ENCODE results near the gene HUS1B. TPM values are rescaled to one million over a fixed set of nuclear protein-coding genes. Genes with fewer than 3 reads are reported as not detected.

Gene HUS1B
- total and polyA plus RNA-seq, 9 of the 15 experiments (the other 6 are each of a cell fraction or from before 2014, with no cell fraction given), result 0.16 to 1.4 (median 0.38) TPM; not detected in 1

DNA sequence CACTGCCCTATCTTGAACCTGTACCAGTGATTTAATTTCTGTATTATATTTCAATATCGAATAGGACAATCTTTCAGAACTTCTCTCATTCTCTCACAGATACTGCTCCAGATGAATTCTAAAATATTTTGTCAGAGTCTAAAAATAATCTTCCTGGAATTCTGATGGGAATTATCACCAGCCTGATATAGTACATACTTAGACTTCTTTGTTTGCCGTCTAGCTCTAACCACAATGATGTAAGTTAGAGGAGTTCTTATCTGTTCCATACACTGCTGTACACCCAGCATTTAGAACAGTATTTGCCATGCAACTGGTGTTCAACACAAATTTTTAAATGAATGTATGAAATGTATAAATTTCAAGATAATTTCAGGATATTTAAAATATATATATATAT is 1.3 kb upstream of the HUS1B start (continued):
- TF ChIP-seq U2AF1 (optimal IDR thresholded peaks at IDR 0.05; ENCODE audit: low read depth, low read length), result no peak
- no peak for TF ChIP-seq SP1 (CRISPR knock-in tag; IDR thresholded peaks at IDR 0.05)
- 0 out of 2 replicates have a peak, but pooled peaks have one; percentile 33 for TF ChIP-seq NBN (IDR thresholded peaks at IDR 0.05; ENCODE audit: low read depth)
- no peak for TF ChIP-seq CXXC5 (CRISPR knock-in tag; IDR thresholded peaks at IDR 0.05)
- TF ChIP-seq, protein P1, sequence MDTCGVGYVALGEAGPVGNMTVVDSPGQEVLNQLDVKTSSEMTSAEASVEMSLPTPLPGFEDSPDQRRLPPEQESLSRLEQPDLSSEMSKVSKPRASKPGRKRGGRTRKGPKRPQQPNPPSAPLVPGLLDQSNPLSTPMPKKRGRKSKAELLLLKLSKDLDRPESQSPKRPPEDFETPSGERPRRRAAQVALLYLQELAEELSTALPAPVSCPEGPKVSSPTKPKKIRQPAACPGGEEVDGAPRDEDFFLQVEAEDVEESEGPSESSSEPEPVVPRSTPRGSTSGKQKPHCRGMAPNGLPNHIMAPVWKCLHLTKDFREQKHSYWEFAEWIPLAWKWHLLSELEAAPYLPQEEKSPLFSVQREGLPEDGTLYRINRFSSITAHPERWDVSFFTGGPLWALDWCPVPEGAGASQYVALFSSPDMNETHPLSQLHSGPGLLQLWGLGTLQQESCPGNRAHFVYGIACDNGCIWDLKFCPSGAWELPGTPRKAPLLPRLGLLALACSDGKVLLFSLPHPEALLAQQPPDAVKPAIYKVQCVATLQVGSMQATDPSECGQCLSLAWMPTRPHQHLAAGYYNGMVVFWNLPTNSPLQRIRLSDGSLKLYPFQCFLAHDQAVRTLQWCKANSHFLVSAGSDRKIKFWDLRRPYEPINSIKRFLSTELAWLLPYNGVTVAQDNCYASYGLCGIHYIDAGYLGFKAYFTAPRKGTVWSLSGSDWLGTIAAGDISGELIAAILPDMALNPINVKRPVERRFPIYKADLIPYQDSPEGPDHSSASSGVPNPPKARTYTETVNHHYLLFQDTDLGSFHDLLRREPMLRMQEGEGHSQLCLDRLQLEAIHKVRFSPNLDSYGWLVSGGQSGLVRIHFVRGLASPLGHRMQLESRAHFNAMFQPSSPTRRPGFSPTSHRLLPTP (IDR thresholded peaks at IDR 0.05; ENCODE audit: borderline replicate concordance, extremely low read depth, insufficient read length), result no peak
- TF ChIP-seq ZKSCAN3 (CRISPR knock-in tag; IDR thresholded peaks at IDR 0.05), result no peak
- TF ChIP-seq DNMT1 (IDR thresholded peaks at IDR 0.05), result no peak
- no peak for TF ChIP-seq RB1 (IDR thresholded peaks at IDR 0.05; ENCODE audit: low read depth)
- TF ChIP-seq DPF2 (IDR thresholded peaks at IDR 0.05), result peak; percentile 79; the same call in 1 of the 2 replicates
- TF ChIP-seq, protein P2, sequence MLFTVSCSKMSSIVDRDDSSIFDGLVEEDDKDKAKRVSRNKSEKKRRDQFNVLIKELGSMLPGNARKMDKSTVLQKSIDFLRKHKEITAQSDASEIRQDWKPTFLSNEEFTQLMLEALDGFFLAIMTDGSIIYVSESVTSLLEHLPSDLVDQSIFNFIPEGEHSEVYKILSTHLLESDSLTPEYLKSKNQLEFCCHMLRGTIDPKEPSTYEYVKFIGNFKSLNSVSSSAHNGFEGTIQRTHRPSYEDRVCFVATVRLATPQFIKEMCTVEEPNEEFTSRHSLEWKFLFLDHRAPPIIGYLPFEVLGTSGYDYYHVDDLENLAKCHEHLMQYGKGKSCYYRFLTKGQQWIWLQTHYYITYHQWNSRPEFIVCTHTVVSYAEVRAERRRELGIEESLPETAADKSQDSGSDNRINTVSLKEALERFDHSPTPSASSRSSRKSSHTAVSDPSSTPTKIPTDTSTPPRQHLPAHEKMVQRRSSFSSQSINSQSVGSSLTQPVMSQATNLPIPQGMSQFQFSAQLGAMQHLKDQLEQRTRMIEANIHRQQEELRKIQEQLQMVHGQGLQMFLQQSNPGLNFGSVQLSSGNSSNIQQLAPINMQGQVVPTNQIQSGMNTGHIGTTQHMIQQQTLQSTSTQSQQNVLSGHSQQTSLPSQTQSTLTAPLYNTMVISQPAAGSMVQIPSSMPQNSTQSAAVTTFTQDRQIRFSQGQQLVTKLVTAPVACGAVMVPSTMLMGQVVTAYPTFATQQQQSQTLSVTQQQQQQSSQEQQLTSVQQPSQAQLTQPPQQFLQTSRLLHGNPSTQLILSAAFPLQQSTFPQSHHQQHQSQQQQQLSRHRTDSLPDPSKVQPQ (CRISPR knock-in tag; IDR thresholded peaks at IDR 0.05; ENCODE audit: borderline replicate concordance), result no peak
- no peak for TF ChIP-seq RAD21 (CRISPR knock-in tag; conservative IDR thresholded peaks at IDR 0.05 in 1 of 2, IDR thresholded peaks at IDR 0.05 in 1 of 2)
- TF ChIP-seq CCAR2 (IDR thresholded peaks at IDR 0.05; ENCODE audit: low read depth, low read length), result no peak
- no peak for TF ChIP-seq SRSF9 (IDR thresholded peaks at IDR 0.05; ENCODE audit: borderline replicate concordance, low read depth, low read length)
- no peak for TF ChIP-seq TAF9B (IDR thresholded peaks at IDR 0.05; ENCODE audit: partially characterized antibody)
- no peak for TF ChIP-seq NUFIP1 (IDR thresholded peaks at IDR 0.05; ENCODE audit: partially characterized antibody)
- TF ChIP-seq BRD4 (IDR thresholded peaks at IDR 0.05), result no peak
- no peak for TF ChIP-seq SUPT5H (IDR thresholded peaks at IDR 0.05)
- TF ChIP-seq, protein P3, sequence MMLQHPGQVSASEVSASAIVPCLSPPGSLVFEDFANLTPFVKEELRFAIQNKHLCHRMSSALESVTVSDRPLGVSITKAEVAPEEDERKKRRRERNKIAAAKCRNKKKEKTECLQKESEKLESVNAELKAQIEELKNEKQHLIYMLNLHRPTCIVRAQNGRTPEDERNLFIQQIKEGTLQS (IDR thresholded peaks at IDR 0.05), result peak; percentile 73; the same call in 1 of the 2 replicates
- TF ChIP-seq, protein P3 (CRISPR knock-in tag; conservative IDR thresholded peaks at IDR 0.05), result no peak
- no peak for TF ChIP-seq ZNF41 (CRISPR knock-in tag; conservative IDR thresholded peaks at IDR 0.05)
- no peak for TF ChIP-seq SMAD1 (IDR thresholded peaks at IDR 0.05; ENCODE audit: low read depth, low read length, partially characterized antibody)
- TF ChIP-seq SMARCA4 (IDR thresholded peaks at IDR 0.05), result peak; percentile 82
- TF ChIP-seq, protein P4, sequence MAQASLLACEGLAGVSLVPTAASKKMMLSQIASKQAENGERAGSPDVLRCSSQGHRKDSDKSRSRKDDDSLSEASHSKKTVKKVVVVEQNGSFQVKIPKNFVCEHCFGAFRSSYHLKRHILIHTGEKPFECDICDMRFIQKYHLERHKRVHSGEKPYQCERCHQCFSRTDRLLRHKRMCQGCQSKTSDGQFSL (CRISPR knock-in tag; IDR thresholded peaks at IDR 0.05), result no peak
- TF ChIP-seq, protein P4 (tag; IDR thresholded peaks at IDR 0.05), result no peak
